ENCODE data around the gene AP5S1.

Gene AP5S1

DNA sequence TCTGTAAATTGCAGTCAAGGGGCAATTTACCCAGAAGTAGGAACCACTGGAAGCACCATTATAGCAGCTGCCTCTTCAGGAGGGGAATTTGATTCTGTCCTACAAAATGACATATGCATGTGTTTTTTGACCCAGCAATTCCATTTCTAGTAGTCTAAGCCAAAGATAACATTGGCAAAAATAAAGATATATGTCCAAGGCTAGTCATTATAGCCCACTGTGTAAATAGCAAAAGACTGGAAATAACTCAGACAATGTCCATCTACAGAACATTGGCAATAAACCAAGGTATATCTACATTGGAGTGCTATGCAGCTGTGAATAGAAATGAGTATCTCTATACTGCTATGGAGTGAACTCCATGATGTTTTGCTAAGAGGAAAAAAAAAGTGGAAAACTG, 56.3 kb downstream of the AP5S1 start:
- H3K36me3 ChIP-seq (ENCODE audit: control insufficient read depth, insufficient read depth, low read length) = peaks cover 9% of the 10 kb centered on the region
- DNase-seq (ENCODE audit: extremely low read depth, insufficient read length) = no peak
- TF ChIP-seq, protein P1, sequence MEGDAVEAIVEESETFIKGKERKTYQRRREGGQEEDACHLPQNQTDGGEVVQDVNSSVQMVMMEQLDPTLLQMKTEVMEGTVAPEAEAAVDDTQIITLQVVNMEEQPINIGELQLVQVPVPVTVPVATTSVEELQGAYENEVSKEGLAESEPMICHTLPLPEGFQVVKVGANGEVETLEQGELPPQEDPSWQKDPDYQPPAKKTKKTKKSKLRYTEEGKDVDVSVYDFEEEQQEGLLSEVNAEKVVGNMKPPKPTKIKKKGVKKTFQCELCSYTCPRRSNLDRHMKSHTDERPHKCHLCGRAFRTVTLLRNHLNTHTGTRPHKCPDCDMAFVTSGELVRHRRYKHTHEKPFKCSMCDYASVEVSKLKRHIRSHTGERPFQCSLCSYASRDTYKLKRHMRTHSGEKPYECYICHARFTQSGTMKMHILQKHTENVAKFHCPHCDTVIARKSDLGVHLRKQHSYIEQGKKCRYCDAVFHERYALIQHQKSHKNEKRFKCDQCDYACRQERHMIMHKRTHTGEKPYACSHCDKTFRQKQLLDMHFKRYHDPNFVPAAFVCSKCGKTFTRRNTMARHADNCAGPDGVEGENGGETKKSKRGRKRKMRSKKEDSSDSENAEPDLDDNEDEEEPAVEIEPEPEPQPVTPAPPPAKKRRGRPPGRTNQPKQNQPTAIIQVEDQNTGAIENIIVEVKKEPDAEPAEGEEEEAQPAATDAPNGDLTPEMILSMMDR (IDR thresholded peaks at IDR 0.05; ENCODE audit: insufficient read depth, low read length, poor library complexity, severe bottlenecking) = no peak

More for the DNA sequence above, 56.3 kb downstream of the AP5S1 start:
- Histone ChIP-seq H3K27me3 (replicated peaks; ENCODE audit: control insufficient read depth, insufficient read depth, low read length) (no peaks in the 10 kb centered on the region), H3K4me3 (replicated peaks; ENCODE audit: low read depth, low read length) (no peak overlapping the region)

Data from GM06990 (cell line).